Posterior cingulate gyrus (tissue), 11 donors: ENCODE measurements around the gene PLEK.
"Not testable (repeated sequence)": the region's sequence is repeated elsewhere in the genome, so short reads cannot be mapped to it uniquely, and the experiment has no call there.

ENCODE experiments used
- DNase-seq, 10 donors: peaks; one replicate each; pipeline versions ENCODE4 v3.0.0 to v3.0.0-alpha.2; 2020 to 2021; ENCODE audit warnings: mixed read lengths in 3 of 10
- intact Hi-C: fragments of 100-400 bp; cut with DNase I; formaldehyde crosslinking; loops from one replicate; pipeline ENCODE4 v1.15.1; 2023

The PLEK gene

GRCh38 chr2:68365087-68365486, at the start of gene PLEK:
PLEK (plus strand) TSS chr2:68365282; CDS start chr2:68365352, 70 bp downstream.
- peak in 5 of 10 donors; percentile 24 to 85 (median 35) for DNase-seq
- intact Hi-C loops = no loop called here

- DNase-seq = no peak
- intact Hi-C loops = no loop called here
Measured at GRCh38 chr2:68316111-68316510, 49.0 kb upstream of the PLEK start.

GRCh38 chr2:68317971-68318913, 46.8 kb upstream of the PLEK start:
- intact Hi-C loops = no loop called here
- peak in 7 of 10 donors; percentile 16 to 83 (median 20) for DNase-seq

- peak in 6 of 10 donors; percentile 24 to 87 (median 40) for DNase-seq
- intact Hi-C loops = no loop called here
Measured at GRCh38 chr2:68318914-68319397, 46.1 kb upstream of the PLEK start.

- peak; percentile 42 to 94 (median 66) for DNase-seq
- intact Hi-C loops = no loop called here
Measured at GRCh38 chr2:68319398-68320117, 45.5 kb upstream of the PLEK start, which contains the start of gene CNRIP1. CNRIP1 (minus strand) TSS chr2:68319949; CDS start chr2:68319400, 549 bp downstream.

- DNase-seq = peak in 3 of 10 donors; percentile 5 to 66 (median 9)
- intact Hi-C loops = no loop called here
Measured at GRCh38 chr2:68320118-68320641, 44.9 kb upstream of the PLEK start.

- intact Hi-C loops = no loop called here
- DNase-seq = no peak
Measured at GRCh38 chr2:68325056-68325455, 40.0 kb upstream of the PLEK start.

- no peak for DNase-seq
- intact Hi-C loops = no loop called here
Measured at GRCh38 chr2:68328901-68329300, 36.2 kb upstream of the PLEK start.

GRCh38 chr2:68330691-68331090, 34.4 kb upstream of the PLEK start:
- no peak for DNase-seq
- intact Hi-C loops = no loop called here

- intact Hi-C loops = no loop called here
- no peak for DNase-seq
Measured at GRCh38 chr2:68333009-68333408, 32.1 kb upstream of the PLEK start.

GRCh38 chr2:68333931-68334330, 31.2 kb upstream of the PLEK start:
- intact Hi-C loops = no loop called here

GRCh38 chr2:68336192-68336591, 28.9 kb upstream of the PLEK start:
- intact Hi-C loops = no loop called here
- no peak for DNase-seq

More at GRCh38 chr2:68333931-68334330, 31.2 kb upstream of the PLEK start:
- no peak for DNase-seq

- peak in 4 of 10 donors; percentile 14 to 88 (median 56) for DNase-seq
- intact Hi-C loops = no loop called here
Measured at GRCh38 chr2:68340226-68341061, 24.6 kb upstream of the PLEK start.

GRCh38 chr2:68341062-68341329, 24.1 kb upstream of the PLEK start:
- no peak for DNase-seq
- intact Hi-C loops = no loop called here

GRCh38 chr2:68341583-68341982, 23.5 kb upstream of the PLEK start:
- intact Hi-C loops = no loop called here
- no peak for DNase-seq

- DNase-seq = no peak
- intact Hi-C loops = no loop called here
Measured at GRCh38 chr2:68342470-68342869, 22.6 kb upstream of the PLEK start.

- intact Hi-C loops = no loop called here
- DNase-seq = no peak
Measured at GRCh38 chr2:68344031-68344430, 21.1 kb upstream of the PLEK start.

- intact Hi-C loops = no loop called here
- DNase-seq = no peak
Measured at GRCh38 chr2:68345129-68345875, 19.8 kb upstream of the PLEK start.

- intact Hi-C loops, DNase-seq: not testable (repeated sequence)
Measured at GRCh38 chr2:68349091-68349490, 16.0 kb upstream of the PLEK start.

- intact Hi-C loops = no loop called here
- DNase-seq = no peak
Measured at GRCh38 chr2:68351997-68352396, 13.1 kb upstream of the PLEK start.
